Kidney epithelial cell (primary cell): ENCODE measurements around the gene GPC6. TPM values are rescaled to one million over a fixed set of nuclear protein-coding genes. Genes with fewer than 3 reads are reported as not detected.

Experiments
- DNase-seq: peaks from one replicate; pipeline ENCODE4 v3.0.0-alpha.2; 2010; ENCODE audit warnings: low read depth
- H3K27me3 ChIP-seq: 2 replicates; pipeline ENCODE4 v1.6.0; 2011; ENCODE audit warnings: low read length; ENCODE audit not compliant: control insufficient read depth, insufficient read depth
- H3K36me3 ChIP-seq: 2 replicates; pipeline ENCODE4 v1.5.1; 2011; ENCODE audit warnings: low read length; ENCODE audit not compliant: control insufficient read depth, insufficient read depth
- H3K4me3 ChIP-seq: 2 replicates; pipeline ENCODE4 v1.5.1; 2011; ENCODE audit warnings: low read depth, mild to moderate bottlenecking, control low read depth, low read length
- total RNA-seq: library from RNA; depleted of rRNA; stranded (reverse); fragments of >200 nt; gene quantifications from 2 replicates; pipeline ENCODE4 v1.2.3, GENCODE V29; 2015
- TF ChIP-seq, protein P1 (sequence below): IDR thresholded peaks from 2 replicates; pipeline ENCODE4 v1.5.1; 2011; ENCODE audit warnings: mild to moderate bottlenecking, moderate library complexity, low read length, control low read depth, inconsistent platforms; ENCODE audit not compliant: insufficient read depth, poor library complexity, severe bottlenecking

Gene GPC6
- total RNA-seq, 1 donor from 2014 or later: 62.7 TPM

DNA sequence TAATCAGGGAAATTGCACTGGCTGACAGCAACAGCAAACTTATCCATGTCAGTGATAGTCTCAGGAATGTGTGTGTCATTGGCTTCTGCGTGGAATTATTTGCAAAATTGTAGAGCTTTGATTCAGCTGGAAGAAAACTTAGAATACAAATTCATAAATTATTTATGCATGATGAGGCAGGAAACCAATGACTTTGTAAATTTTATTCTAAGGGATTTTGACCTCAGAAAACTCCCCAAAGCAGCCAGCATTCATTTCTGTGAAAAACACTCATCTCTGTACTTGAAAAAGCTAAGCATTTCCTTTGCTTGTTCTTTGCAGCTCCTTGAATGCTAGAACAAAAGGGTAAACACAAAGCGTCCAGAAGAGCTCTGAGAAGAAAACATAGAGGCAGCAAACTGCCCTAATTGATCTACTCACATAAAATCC, 1090.5 kb downstream of the GPC6 start:
- H3K4me3 ChIP-seq: no peak overlapping the region
- no peaks in the 10 kb centered on the region for H3K27me3 ChIP-seq
- no peaks in the 10 kb centered on the region for H3K36me3 ChIP-seq
- no peak for DNase-seq
- TF ChIP-seq, protein P1, sequence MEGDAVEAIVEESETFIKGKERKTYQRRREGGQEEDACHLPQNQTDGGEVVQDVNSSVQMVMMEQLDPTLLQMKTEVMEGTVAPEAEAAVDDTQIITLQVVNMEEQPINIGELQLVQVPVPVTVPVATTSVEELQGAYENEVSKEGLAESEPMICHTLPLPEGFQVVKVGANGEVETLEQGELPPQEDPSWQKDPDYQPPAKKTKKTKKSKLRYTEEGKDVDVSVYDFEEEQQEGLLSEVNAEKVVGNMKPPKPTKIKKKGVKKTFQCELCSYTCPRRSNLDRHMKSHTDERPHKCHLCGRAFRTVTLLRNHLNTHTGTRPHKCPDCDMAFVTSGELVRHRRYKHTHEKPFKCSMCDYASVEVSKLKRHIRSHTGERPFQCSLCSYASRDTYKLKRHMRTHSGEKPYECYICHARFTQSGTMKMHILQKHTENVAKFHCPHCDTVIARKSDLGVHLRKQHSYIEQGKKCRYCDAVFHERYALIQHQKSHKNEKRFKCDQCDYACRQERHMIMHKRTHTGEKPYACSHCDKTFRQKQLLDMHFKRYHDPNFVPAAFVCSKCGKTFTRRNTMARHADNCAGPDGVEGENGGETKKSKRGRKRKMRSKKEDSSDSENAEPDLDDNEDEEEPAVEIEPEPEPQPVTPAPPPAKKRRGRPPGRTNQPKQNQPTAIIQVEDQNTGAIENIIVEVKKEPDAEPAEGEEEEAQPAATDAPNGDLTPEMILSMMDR: no peak

DNA sequence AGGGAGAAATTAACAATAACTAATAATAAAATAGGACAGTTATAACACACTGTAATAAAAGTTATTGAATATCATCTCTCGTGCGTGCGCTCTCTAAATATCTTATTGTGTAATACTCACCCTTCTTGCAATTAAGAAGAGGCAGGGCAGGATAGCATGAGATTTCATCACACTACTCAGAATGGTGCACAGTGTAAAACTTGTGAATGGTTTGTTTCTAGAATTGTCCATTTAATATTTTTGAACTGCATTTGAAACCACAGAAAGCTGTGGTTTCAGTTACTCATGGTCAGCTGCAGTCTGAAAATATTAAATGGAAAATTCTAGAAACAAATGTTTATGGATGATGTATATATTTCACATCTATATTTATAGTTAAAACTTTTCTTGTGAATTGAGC, 1091.8 kb downstream of the GPC6 start:
- no peaks in the 10 kb centered on the region for H3K27me3 ChIP-seq
- H3K36me3 ChIP-seq: no peaks in the 10 kb centered on the region
- TF ChIP-seq, protein P1: no peak
- no peak for DNase-seq
- H3K4me3 ChIP-seq: no peak overlapping the region

DNA sequence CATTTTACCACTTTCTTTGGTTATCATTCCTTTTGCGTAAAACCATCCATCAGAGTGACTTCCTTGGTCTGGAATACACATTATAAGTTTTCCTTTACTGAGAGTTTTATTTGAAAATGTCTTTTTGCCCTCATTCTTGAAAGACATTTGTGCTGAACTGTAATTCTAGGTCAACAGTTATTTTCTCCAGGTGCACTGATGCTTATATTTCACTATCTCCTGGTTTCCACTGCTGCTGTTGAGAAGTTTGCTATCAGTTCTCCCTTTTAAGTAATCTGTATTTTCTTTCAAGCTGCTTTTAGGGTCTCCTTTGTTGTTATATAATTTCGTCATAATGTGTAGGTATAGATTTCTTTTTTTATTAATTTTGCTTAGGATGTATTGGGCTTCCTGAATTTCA, 1092.9 kb downstream of the GPC6 start:
- H3K4me3 ChIP-seq: no peak overlapping the region
- DNase-seq: no peak
- no peaks in the 10 kb centered on the region for H3K27me3 ChIP-seq
- H3K36me3 ChIP-seq: no peaks in the 10 kb centered on the region
- TF ChIP-seq, protein P1: no peak

DNA sequence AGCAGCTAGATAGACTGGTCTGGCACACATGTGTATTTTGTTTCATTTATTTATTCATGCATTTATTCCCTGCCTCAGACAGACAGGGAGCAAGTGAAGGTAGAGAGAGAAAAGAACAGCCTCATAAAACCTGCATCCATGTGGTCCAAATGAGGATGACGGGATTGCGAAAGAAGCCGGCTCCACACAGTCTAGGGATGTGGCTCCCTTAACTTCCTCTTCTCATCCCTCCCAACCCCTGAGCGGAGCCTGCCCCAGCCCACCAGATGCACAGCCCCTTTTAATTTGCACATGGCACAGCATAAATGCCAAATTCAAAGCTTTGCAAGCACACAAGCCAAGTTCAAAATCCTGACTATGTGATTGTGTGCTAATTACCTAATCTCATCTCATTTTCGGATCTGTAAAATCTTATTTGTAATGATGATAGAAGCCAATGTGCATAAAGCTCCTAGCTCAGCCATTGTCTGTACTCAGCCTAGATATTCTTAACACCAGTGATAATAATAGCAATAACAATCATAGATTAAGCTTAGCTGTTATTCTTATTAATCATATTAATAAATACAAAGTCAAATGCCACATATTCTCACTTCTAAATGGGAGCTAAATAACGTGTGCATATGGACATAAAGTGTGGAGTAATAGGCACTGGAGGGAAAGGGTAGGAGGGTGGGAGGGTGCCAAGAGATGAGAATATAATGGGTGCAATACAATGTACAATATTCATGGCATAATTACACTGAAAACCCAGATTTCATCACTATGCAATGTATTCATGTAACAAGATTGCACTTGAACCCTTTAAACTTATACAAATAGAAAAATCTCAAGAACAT, 1096.5 kb downstream of the GPC6 start:
- DNase-seq: no peak
- TF ChIP-seq, protein P1: no peak
- H3K4me3 ChIP-seq: no peak overlapping the region
- no peaks in the 10 kb centered on the region for H3K27me3 ChIP-seq
- H3K36me3 ChIP-seq: no peaks in the 10 kb centered on the region

DNA sequence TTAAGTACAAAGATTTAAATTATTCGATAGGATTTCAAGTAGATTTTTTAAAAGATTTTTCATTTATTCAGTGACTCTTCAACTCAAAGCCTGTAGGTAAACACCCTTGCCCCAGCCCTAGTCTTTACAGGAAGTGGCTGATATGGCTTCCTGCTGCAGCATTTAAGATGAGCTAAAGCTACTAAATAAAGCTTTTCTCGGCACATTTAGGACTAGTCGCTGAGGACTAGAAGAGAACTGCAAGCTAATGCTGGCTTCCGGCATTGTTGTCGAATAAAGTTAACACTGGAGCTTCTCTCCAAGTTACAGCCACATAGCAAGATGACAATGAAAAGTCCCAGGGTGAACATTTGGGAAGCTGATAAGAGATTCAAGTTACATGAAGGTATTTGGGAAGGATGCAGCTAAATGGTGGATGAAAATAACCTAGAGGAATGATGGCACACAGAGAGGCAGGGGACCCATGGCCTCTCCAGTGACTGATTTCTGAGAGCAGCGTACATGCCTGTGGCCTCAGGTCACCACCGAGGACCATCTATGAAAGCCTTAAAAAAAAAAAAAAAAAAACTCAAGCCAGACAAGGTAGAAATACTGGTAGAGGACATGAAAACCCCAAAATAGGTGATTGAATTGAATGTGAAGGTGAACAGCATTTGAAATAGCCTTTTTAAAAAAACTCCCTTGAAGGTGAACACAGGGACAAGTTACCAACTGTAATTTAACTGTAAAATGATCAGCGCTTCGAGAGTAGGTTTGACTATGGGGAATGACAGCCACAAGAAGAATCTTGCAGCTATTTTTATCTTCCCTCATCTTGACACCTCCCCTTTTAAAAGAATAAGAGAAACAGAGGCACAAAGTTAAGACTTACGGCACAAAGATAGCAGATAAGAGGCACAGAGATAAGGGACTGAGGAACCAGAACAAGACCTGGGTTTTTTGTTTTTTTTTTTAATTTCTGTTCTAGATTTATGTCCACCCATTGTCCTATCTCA, 1097.5 kb downstream of the GPC6 start:
- DNase-seq: no peak
- Histone ChIP-seq H3K36me3 (no peaks in the 10 kb centered on the region), H3K27me3 (no peaks in the 10 kb centered on the region), H3K4me3 (no peak overlapping the region)
- TF ChIP-seq, protein P1: no peak
